22Rv1 (cell line): ENCODE measurements around the gene TRAPPC11.

Experiments
- CTCF ChIP-seq: fragments of 450-650 bp; IDR thresholded peaks from 2 replicates; pipeline ENCODE4 v1.5.1; 2017; ENCODE audit warnings: mild to moderate bottlenecking
- ZFX ChIP-seq: fragments of 450-650 bp; IDR thresholded peaks from 2 replicates; pipeline ENCODE4 v1.6.1; 2017; ENCODE audit warnings: antibody characterized with exemption, borderline replicate concordance

GRCh38 chr4:183631577-183632198, 27.4 kb upstream of the TRAPPC11 start:
- TF ChIP-seq CTCF (no peak), ZFX (no peak)
